Common myeloid progenitor, CD34-positive (primary cell): Measurements from ENCODE around the gene EFNB2.

Experiments used
- CTCF ChIA-PET: fragments of 350-600 bp; sonication (Branson Sonifier 250); formaldehyde crosslinking; loops from one replicate; lab custom pipeline; 2021; ENCODE audit warnings: antibody characterized with exemption; lab: Charles Lee
- POLR2A ChIA-PET: fragments of 350-600 bp; sonication (Branson Sonifier 250); formaldehyde crosslinking; loops from one replicate; lab custom pipeline; 2021; ENCODE audit warnings: antibody characterized with exemption; lab: Charles Lee
- DNase-seq, 3 donors: peaks; one replicate each; pipeline versions ENCODE4 v3.0.0 to v3.0.0-alpha.2; 2013
- H3K27ac ChIP-seq, 2 experiments: 1 replicate in 1 of 2; 2 replicates in 1 of 2; pipeline ENCODE4 v1.7.0; 2013; ENCODE audit warnings: inconsistent platforms in 2 of 2, low read length in 2 of 2, mild to moderate bottlenecking in 2 of 2, low read depth in 1 of 2, moderate library complexity in 1 of 2; ENCODE audit not compliant: severe bottlenecking in 2 of 2, insufficient read depth in 1 of 2, poor library complexity in 1 of 2
- H3K27me3 ChIP-seq, 5 experiments: replicated peaks in 2 of 5; 1 replicate in 3 of 5; 2 replicates in 2 of 5; pipeline versions ENCODE4 v1.6.1 to v1.7.0; 2013; ENCODE audit warnings: low read length in 4 of 5, mild to moderate bottlenecking in 2 of 5, moderate library complexity in 2 of 5, inconsistent platforms in 1 of 5; ENCODE audit not compliant: insufficient read depth in 5 of 5, control insufficient read depth in 4 of 5
- H3K36me3 ChIP-seq, 4 experiments: 1 replicate in 2 of 4; 2 replicates in 2 of 4; pipeline versions ENCODE4 v1.6.1 to v1.7.0; 2013; ENCODE audit warnings: low read length in 3 of 4, control low read depth in 1 of 4, mild to moderate bottlenecking in 1 of 4; ENCODE audit not compliant: control insufficient read depth in 4 of 4, insufficient read depth in 4 of 4
- H3K4me1 ChIP-seq, 4 experiments: 1 replicate in 3 of 4; 2 replicates in 1 of 4; pipeline versions ENCODE4 v1.6.1 to v1.7.1; 2013; ENCODE audit warnings: low read length in 3 of 4, mild to moderate bottlenecking in 3 of 4, control low read depth in 1 of 4, inconsistent platforms in 1 of 4, moderate library complexity in 1 of 4; ENCODE audit not compliant: control insufficient read depth in 4 of 4, insufficient read depth in 4 of 4; ENCODE audit errors: control extremely low read depth in 1 of 4
- H3K4me3 ChIP-seq, 7 experiments: 1 replicate in 4 of 7; 2 replicates in 3 of 7; pipeline versions ENCODE4 v1.5.1 to v1.7.0; 2013; ENCODE audit warnings: mild to moderate bottlenecking in 7 of 7, low read length in 6 of 7, moderate library complexity in 6 of 7, inconsistent platforms in 2 of 7, low read depth in 2 of 7, control low read depth in 1 of 7; ENCODE audit not compliant: insufficient read depth in 4 of 7, control insufficient read depth in 1 of 7; ENCODE audit errors: extremely low read depth in 1 of 7
- H3K9me3 ChIP-seq, 5 experiments: 1 replicate in 4 of 5; 2 replicates in 1 of 5; pipeline versions ENCODE4 v1.6.1 to v1.7.1; 2013; ENCODE audit warnings: low read length in 4 of 5, mild to moderate bottlenecking in 2 of 5, inconsistent platforms in 1 of 5, low read depth in 1 of 5, moderate library complexity in 1 of 5; ENCODE audit not compliant: control insufficient read depth in 4 of 5, insufficient read depth in 2 of 5; ENCODE audit errors: control extremely low read depth in 1 of 5
- WGBS: methylation state at CpG from one replicate; pipeline ENCODE4 v1.1.5; 2013; ENCODE audit not compliant: insufficient coverage; 5-methylcytosine and 5-hydroxymethylcytosine counted together

The EFNB2 gene

GRCh38 chr13:106491463-106491862 lies 44.0 kb downstream of the EFNB2 start:
- Histone ChIP-seq H3K27ac (no peak overlapping the region), H3K27me3 (peaks cover 0 to 6% (median 0%) of the 10 kb centered on the region in 5 experiments), H3K4me1 (peaks cover 13 to 66% (median 48%) of the 10 kb centered on the region in 4 experiments), H3K9me3 (no peaks in the 10 kb centered on the region), H3K4me3 (peak overlapping the region in 1 of 7 experiments; percentile 46), H3K36me3 (no peaks in the 10 kb centered on the region)
- ChIA-PET CTCF (no interaction called here), POLR2A (no interaction called here)
- WGBS: 0% methylated on average over 5 of the region's 11 CpGs
- peak in 2 of 3 donors; percentile 27 to 33 for DNase-seq

GRCh38 chr13:106490569-106491321 lies 44.7 kb downstream of the EFNB2 start:
- Histone ChIP-seq H3K27ac (no peak overlapping the region), H3K9me3 (no peaks in the 10 kb centered on the region), H3K36me3 (no peaks in the 10 kb centered on the region), H3K4me3 (peak overlapping the region in 3 of 7 experiments; percentile 11 to 46 (median 23)), H3K4me1 (peaks cover 13 to 59% (median 41%) of the 10 kb centered on the region in 4 experiments), H3K27me3 (peaks cover 0 to 6% (median 0%) of the 10 kb centered on the region in 5 experiments)
- CTCF ChIA-PET: no interaction called here
- peak; percentile 57 to 86 (median 81) for DNase-seq
- POLR2A ChIA-PET: no interaction called here
- 0% methylated on average over 10 of the region's 14 CpGs for WGBS

- ChIA-PET POLR2A (no interaction called here), CTCF (no interaction called here)
- Histone ChIP-seq H3K4me3 (no peak overlapping the region), H3K9me3 (no peaks in the 10 kb centered on the region), H3K27me3 (peaks cover 0 to 6% (median 0%) of the 10 kb centered on the region in 5 experiments), H3K27ac (no peak overlapping the region), H3K4me1 (peaks cover 16 to 54% (median 38%) of the 10 kb centered on the region in 4 experiments), H3K36me3 (no peaks in the 10 kb centered on the region)
- WGBS: 98% methylated on average over 5 of the region's 7 CpGs
- no peak for DNase-seq
Observed at GRCh38 chr13:106489849-106490568, 45.5 kb downstream of the EFNB2 start.

- no CpG with 5 or more reads among the region's 2 CpGs for WGBS
Observed at GRCh38 chr13:106488686-106489085, 46.8 kb downstream of the EFNB2 start.

GRCh38 chr13:106488076-106488475 lies 47.4 kb downstream of the EFNB2 start:
- H3K4me1 ChIP-seq: peaks cover 10 to 47% (median 33%) of the 10 kb centered on the region in 4 experiments
- no peak for DNase-seq
- H3K27ac ChIP-seq: no peak overlapping the region
- WGBS: 94% methylated on average over 6 of the region's 8 CpGs
- CTCF ChIA-PET: interaction anchor here (0.8 kb wide), 1 partner anchor 13 kb away, joined by 3 read pairs; no protein-coding TSS in a partner anchor
- POLR2A ChIA-PET: interaction anchor here (0.6 kb wide), 1 partner anchor 99 kb away, joined by 3 read pairs; no protein-coding TSS in a partner anchor
- no peak overlapping the region for H3K4me3 ChIP-seq
- no peaks in the 10 kb centered on the region for H3K36me3 ChIP-seq
- peaks cover 0 to 6% (median 0%) of the 10 kb centered on the region in 5 experiments for H3K27me3 ChIP-seq
- no peaks in the 10 kb centered on the region for H3K9me3 ChIP-seq

More at GRCh38 chr13:106488686-106489085, 46.8 kb downstream of the EFNB2 start:
- H3K27me3 ChIP-seq: peaks cover 0 to 6% (median 0%) of the 10 kb centered on the region in 5 experiments
- ChIA-PET CTCF (no interaction called here), POLR2A (interaction anchor here (0.6 kb wide), 1 partner anchor 100 kb away, joined by 3 read pairs; no protein-coding TSS in a partner anchor)
- H3K4me1 ChIP-seq: peaks cover 10 to 53% (median 38%) of the 10 kb centered on the region in 4 experiments
- no peaks in the 10 kb centered on the region for H3K36me3 ChIP-seq
- no peak for DNase-seq
- H3K4me3 ChIP-seq: no peak overlapping the region
- no peak overlapping the region for H3K27ac ChIP-seq
- no peaks in the 10 kb centered on the region for H3K9me3 ChIP-seq

- H3K36me3 ChIP-seq: no peaks in the 10 kb centered on the region
- peaks cover 0 to 6% (median 0%) of the 10 kb centered on the region in 5 experiments for H3K27me3 ChIP-seq
- ChIA-PET POLR2A (interaction anchor here (0.6 kb wide), 1 partner anchor 392 kb away, joined by 4 read pairs; no protein-coding TSS in a partner anchor), CTCF (no interaction called here)
- no peak overlapping the region for H3K27ac ChIP-seq
- DNase-seq: no peak
- H3K9me3 ChIP-seq: peaks cover 0 to 3% (median 0%) of the 10 kb centered on the region in 5 experiments
- H3K4me1 ChIP-seq: peaks cover 10 to 39% (median 23%) of the 10 kb centered on the region in 4 experiments
- H3K4me3 ChIP-seq: no peak overlapping the region
- WGBS: 100% methylated on average over 4 of the region's 6 CpGs
Observed at GRCh38 chr13:106487129-106487528, 48.3 kb downstream of the EFNB2 start.
